Kasumi-1 (cell line): ENCODE results near the gene TMEM255B.

Experiments used
- DNase-seq, 2 experiments: peaks; one replicate each; lab custom pipeline; 2025; lab: John Stamatoyannopoulos, UW

TMEM255B gene

DNA sequence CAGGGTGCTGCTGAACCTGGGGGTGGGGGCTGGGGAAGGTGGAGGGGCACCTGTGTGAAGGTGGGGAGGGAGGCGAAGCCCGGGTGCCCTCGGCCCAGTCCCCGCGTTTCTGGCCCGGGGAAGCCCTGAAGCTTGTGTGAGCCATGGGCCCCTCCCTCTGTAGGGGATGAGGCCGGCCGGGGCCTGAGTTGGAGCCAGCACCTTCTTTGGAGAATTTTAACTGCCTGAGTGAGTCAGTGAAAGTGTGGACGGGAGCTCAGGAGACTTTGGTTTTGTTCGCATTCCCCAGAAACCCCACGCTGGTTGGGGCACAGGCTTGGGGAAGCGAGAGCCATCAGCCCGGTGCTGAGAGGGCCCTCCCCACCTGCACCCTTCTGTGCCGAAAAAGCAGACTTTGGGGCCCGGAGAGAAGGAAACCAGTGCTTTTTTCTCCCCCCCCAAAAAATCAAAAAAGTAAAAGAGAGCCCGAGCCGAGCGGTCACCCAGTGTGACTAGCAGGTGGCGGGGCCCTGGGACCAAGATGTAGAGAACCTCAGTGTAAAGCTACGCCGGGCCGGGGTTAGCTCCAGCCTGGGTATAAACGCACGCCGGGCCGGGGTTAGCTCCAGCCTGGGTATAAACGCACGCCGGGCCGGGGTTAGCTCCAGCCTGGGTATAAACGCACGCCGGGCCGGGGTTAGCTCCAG, 45.1 kb downstream of the TMEM255B start:
- no peak for DNase-seq

DNA sequence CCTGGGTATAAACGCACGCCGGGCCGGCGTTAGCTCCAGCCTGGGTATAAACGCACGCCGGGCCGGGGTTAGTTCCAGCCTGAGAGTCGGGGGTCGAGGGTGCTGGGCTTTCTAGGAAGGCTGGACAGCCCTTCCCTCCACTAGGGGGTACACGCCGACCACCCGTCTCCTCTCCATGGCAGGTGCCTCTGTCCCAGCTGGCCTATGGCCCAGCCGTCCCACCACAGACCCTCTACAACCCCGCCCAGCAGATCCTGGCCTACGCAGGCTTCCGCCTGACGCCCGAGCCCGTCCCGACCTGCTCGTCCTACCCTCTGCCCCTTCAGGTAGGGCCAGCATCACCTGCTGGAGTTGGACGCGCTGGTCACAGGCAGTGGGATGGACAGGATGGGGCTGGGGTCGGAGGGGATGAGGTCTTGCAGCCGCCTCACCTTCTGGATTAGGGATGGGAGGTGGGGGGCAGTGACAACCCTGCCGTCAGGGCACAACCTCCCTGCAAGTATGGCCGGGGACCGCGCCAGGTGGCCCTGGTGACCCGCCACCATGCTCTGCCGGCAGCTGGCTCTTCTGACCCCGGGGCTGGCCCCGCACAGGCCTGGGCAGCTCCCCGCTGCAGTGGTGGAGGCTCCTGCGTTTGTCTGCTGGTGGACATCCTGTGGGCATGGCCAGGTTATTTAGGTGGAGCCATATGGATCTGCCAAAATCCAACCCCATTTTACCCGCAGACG, 45.8 kb downstream of the TMEM255B start:
- no peak for DNase-seq

DNA sequence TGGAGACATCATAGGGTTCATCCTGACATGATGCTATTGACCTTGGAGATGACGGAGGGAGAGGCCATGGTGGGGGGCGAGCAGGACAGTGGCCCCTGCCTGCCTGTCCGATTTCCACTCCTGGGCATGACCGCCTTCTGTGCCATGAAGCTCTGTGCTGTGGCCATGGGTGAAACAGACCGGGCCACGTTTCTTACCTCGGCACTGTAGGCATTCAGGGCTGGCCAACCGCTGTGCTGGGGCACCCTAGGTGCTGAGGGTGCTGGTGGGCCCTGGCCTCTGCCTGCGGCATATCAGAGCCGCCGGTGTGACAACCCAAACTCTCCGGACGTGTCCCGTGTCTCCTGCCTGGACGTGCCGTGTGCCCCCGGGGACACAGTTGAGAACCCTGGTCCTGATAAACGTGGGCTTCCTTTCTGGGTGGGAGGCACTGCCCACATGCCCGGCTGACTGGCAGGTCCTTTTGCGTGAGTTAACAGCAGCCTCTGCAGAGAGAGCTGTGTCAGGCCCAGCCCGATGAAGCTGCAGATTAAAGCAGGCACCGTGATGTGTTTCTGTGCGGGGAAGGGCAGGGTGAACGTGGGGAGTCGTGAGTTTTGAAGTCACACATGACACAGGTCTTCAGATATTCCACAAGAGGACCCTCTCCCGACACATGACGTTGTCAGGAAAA, 46.5 kb downstream of the TMEM255B start:
- DNase-seq, result no peak

DNA sequence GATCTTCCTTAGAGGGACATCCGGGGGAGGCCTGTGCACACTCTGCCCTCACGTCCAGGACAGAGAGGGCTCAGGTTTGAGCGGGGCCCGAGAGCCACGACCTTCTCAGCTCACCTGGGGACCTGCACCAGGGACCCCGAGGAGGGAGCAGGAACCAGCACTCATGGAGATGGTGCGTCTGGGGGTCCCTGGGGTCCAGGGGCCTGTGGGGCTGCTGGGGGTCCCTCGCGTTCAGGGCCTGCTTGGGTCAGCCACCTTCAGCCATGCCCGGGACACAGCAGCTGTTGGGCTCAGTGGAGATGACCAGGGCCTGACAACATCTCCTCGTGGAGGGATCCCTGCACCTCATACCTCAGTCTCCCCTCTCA, 47.1 kb downstream of the TMEM255B start:
- DNase-seq, result no peak

DNA sequence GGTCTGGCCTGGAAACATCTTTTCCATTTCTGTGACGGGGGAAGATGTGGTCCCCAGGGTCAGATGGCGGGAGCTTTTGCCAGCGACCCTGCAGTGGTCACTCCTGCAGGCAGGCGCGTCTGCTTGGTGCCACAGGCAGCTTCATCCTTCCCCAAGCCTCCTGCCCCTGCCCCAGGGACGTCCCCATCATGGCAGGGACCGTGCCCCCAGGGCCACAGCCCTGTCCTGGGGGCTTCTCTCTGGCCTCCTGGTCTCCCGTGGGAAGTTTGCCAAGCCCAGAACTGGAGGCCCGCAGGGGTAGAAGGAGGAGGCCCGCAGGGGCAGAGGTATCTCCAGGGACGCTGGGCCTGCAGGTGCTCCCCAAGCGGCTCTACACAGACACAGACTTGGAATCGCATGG, 47.5 kb downstream of the TMEM255B start:
- no peak for DNase-seq

DNA sequence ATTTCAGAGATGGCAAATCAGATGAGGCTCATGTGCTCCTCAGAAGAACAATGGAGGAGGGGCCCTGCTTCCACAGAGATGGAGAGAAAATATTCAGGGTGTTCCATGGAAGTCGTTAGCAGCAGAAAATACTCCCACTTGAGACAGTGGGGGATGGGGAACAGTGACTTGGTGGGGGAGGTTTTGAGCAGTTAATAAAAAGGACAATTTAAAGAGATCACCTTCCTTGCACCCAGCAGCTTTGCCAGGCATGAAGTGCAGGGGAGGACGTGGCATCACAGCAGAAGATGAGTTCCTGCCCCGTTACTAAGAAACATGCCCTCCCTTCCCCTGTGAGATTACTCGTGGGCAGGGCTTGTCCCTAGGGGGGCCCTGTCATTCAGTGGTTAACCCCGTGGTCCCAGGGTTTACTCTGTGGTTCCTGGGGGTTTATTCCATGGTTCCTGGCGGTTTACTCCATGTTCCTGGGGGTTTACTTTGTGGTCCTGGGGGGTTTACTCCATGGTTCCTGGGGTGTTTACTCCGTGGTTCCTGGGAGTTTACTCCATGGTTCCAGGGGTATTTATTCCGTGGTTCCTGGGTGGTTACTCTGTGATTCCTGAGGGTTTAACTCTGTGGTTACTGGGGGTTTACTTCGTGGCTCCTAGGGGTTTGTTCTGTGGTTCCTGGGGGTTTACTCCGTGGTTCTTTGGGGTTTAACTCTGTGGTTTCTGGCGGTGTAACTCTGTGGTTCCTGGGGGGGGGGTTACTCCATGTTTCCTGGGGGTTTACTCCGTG, 49.2 kb downstream of the TMEM255B start:
- DNase-seq, result no peak

DNA sequence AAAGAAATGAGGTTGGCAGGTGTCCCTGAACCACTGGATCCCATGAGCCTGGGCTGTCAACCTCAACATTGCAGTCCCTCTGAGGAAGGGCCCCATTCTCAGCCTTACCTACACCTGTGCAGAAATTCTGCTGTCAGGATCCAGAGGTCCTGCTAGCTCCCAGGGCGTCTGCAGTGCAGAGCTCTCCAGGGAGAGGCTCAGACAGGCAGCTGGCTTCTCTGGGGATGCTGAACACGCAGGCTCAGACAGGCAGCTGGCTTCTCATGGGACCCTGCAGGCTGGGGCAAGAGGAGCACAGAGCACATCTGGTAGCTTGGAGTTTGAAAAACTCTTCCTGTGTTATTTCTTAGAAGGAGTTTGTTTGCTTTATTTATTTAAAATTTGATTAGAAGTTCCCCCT, 50.9 kb downstream of the TMEM255B start:
- DNase-seq, result no peak

DNA sequence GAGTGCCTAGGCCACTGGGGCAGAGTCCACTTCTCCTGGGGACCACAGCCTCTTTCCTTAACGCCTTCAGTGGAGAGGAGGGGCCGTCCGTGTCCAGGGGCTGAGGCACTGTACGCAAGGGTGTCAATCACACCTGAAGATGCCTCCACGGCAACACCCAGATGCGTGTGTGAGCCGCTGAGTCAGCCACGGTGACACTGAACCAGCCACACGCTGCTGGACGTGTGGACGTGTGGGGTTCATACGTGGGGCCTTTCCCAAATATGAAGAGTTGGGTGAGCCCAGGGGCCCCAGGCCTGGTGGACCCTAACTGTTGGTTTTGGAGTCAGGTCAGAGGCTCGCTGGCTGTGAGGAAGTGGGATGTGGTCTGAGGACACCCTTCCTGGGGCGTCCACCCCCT, 51.6 kb downstream of the TMEM255B start:
- no peak for DNase-seq

DNA sequence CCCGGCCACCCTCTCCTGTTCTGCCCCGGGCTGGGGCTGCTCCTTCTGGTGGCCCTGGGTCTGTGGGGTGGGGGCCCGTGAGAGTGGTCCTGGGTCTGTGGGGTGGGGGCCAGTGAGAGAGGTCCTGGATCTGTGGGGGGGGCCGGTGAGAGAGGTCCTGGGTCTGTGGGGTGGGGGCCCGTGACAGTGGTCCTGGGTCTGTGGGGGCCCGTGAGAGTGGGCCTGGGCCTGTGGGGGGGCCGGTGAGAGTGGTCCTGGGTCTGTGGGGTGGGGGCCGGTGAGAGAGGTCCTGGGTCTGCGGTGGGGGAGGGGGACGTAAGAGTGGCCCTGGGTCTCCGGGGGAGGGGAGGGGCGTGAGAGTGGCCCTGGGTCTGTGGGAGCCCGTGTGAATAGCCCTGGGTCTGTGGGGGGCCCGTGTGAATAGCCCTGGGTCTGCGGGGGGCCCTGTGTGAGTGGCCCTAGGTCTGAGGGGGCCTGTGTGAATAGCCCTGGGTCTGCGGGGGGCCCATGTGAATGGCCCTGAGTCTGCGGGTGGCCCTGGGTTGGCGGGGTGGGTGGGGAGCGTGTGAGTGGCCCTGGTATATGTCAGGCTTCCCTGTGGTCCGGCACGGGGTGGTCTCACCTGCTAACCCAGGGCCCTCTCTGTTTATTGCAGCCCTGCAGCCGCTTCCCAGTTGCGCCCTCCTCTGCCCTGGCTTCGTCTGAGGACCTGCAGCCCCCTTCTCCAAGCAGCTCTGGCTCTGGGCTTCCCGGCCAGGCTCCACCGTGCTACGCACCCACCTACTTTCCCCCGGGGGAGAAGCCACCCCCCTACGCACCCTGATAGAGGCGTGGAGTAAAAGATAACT, 52.3 kb downstream of the TMEM255B start:
- DNase-seq, result no peak

DNA sequence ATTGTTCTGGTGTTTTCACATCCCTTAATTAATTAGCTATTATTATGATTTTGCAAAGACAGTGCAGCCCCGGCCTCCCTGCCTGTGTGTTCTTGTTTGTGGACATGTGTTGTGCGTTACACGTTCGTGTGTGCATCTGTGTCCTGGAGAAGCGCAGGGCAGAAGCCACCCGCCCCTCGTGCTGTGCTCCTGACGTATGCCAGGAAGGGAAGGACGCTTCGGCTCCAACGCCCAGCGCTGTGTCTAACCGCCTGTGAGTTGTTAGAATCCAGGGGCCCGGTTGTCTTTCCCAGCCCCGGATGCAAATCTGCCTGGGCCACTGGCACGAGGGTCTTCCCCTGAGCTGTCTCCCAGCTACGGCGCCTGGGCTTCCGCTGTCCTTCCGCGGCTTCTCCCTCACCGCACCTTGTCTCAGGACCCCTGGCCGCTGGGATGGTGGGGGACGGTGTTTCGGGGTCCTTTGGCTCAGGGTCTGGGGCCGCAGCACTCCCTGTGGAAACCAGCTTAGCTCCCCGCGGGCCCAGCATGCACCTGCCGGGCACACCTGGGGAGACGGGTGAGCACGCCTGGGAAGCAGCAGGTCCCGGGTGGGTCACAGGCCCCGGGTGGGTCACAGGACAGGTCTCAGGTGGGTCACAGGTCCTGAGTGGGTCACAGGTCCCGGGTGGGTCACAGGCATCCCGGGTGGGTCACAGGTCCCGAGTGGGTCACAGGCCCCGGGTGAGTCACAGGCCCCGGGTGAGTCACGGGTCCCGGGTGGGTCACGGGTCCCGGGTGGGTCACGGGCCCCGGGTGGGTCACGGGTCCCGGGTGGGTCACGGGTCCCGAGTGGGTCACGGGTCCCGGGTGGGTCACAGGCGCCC, 53.4 kb downstream of the TMEM255B start:
- no peak for DNase-seq

DNA sequence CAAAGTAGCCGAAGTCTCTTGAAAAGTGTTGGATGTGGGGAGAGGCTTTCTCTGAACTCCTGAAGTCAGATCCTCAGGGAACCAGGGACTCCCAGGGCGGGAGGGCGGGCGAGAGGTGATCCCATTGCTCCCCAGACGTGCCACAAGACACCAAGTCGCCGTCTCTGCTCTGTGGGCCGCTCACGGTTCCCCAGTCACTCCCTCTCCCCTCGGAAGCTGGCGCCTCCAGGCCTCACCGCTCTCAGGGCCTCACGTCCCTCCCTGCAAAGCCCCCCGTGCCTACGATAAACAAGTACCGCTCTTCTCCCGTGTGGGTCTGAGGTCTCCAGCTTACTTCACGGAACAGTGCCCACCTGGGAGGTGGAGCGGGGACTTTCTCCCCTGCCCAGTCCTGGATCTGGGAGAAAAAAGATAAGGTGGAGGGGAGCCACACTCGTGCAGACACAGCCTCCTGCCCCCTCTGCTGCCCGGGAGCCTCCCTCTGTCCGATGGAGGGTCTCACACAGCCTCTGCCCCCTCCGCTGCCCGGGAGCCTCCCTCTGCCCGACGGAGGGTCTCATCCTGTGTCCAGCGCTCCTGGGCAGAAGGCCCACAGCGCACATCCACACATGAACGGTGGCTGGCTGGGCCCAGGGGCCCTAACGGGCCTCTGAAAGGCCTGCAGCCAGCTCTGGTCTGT, 54.2 kb downstream of the TMEM255B start:
- DNase-seq, result no peak

DNA sequence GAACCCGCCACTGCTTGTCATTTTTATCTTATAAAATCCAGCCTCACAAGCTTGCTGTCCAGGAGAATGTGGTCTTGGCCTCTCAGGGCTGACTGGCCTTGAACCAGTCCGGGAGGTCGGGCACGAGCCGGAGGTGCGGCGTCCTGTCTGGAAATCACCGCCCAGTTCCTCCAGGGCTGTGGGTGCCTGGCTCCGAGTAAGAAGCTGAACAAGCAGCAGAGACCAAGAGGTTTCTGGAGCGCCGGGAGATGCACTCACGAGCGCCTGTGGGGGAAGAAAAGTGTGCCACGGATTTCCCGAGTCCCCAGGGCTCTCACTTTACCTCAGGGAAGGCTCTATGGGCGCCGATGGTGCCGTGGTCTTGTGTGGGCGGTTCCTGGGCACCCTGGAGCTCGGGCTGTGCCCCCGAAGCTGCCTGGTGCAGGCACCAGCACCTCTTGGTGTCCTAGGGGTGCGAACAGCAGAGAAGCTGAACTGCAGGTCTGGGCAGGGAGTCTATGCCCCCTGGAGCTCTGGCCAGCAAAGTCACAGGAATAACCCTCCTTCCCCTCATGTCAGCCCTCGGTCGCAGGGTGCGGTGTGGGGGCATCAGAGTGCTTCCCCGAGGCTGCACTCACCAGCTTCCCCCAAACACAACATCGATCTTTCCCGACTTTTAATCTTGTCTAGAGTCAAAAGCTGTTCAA, 54.9 kb downstream of the TMEM255B start:
- DNase-seq, result no peak

DNA sequence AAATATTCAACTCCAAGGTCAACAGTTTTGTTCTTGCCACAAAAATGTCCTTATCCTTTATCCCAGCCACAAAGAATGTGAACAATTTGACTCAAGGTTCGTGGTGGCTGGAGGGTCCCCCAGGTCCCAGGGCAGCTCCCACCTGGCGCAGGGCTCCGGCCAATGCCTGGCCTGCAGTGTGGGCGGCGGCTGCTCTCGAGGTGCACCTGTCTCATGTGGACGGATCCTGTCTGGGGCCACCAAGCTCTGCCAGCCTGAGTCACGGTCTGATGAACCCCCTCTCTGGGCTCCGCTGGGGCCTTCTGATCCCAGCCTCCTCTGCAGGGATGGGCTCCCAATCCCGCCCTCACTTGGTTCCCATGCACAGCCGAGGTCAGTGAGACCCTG, 55.4 kb downstream of the TMEM255B start:
- no peak for DNase-seq

DNA sequence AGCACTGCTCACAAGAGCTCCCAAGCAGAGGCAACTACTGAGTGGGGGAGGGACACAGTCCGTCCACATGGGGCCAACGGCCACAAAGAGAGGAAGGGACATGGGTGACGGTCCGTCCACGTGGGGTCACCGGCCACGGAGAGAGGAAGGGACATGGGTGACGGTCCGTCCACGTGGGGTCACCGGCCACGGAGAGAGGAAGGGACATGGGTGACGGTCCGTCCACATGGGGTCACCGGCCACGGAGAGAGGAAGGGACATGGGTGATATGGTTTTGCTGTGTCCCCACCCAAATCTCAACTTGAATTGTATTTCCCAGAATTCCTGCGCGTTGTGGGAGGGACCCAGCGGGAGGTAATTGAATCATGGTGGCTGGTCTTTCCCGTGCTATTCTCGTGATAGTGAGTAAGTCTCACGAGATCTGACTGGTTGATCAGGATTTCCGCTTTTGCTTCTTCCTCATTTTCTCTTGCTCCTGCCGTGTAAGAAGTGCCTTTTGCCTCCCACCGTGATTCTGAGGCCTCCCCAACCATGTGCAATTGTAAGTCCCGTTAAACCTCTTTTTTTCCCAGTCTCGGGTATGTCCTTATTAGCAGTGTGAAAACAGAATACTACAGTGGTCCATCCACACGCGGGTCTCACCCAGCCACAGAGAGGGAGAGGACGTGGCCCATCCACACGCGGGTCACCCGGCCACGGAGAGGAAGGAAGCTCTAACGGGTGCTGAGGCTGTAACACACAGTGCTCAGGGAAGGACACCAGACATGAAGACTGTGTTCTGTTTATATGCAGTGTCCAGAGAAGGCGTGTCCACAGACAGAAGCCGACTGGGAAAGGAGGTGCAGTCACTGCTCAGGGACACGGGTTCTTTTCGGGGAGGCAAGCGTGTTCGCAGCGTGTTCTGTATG, 56.4 kb downstream of the TMEM255B start:
- peak; percentile 66 to 77 for DNase-seq

DNA sequence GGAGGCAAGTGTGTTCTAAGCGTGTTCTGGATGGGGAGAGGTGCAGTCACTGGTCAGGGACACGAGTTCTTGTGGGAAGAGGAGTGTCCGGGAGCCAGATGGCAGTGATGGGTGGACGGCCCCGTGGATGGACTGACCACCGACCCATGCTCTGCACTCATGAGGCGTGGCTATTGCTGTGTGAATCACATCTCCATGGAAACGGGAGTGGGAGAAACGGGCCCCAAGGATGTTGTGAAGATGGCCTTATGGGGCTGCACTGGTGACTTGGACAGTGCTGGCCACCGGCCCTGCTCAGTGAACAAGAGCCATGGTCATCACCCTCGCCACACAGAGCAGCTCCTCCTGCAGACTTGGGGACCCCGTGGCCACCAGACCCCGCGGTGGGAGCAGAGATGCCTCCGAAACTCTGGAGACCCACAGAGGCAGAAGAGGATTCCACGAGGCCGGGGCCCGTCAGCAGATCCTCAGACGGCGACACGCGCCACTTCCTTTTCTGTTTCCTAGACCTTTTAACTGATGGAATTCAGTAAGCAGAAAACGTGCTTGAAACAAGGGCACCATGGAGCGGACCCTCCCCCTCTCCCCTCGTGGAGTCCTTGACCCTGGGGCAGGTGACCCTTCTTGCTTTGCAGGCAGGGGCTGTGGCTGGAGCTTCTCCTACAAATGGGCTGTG, 57.4 kb downstream of the TMEM255B start:
- DNase-seq, result no peak

DNA sequence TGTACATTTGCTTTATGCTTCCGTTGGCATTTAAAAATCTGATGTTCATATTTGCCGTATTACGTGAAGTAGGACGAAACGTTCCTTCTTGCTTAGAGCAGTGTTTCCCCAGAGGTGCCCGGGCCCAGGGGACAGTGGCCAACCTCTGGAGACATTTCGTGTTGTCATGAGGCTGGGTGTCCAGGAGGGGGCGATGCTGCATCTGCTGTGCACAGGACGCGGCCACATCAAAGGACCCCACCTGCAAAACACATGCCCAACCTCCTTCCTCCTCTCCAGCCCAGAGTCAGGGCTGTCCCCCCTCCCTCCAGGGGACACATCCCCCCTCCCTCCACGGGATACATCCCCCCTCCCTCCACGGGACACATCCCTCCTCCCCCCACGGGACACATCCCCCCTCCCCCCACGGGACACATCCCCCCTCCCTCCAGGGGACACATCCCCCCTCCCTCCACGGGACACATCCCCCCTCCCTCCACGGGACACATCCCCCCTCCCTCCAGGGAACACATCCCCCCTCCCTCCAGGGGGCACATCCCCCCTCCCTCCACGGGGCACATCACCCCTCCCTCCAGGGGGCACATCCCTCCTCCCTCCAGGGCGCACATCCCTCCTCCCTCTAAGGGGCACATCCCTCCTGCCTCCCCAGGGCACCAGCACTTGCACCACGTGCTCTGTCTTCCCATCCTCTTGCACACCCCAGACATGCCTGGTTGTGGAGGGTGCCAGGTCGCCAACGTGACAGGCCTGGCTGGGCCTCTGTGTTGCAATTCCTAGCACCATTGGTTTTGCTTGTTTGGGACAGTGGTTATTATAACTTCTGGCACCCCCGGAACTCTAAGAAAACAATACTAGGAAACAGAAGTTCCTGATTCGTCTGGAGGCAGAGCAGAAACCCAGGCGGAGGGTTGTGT, 58.2 kb downstream of the TMEM255B start:
- peak; percentile 28 to 32 for DNase-seq
